NAMALWA (cell line): Measurements from ENCODE around the gene COL9A1.
"Not testable (repeated sequence)": the region's sequence is repeated elsewhere in the genome, so short reads cannot be mapped to it uniquely, and the experiment has no call there.

Experiments used
- DNase-seq: peaks from one replicate; pipeline ENCODE4 v3.0.0-alpha.2; 2015; ENCODE audit warnings: low spot score

Gene COL9A1

DNA sequence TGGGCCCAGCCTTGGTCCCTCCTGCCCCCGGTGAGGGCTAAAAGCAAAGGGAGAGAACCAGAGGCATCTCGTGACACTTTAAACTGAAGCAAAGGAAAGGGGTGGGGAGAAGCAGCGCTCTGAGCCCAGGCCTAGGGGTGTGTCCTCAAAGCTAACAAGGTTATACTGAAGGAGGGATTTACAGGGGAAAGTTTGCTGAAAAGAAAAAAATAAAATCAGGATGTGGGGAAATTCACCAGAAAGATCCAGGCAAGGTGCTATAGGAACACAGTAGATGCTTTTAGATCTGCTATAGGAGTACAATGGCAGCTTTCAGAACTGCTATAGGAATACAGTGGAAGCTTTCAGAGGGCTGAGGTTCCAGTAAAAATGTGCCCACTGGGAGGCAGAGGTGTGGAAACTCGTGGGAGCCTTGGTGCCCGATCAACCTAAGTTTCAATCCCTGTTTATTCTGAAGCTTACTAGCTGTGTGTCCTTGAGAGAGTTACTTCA, at the start of gene COL9A1:
Gene COL9A1 (minus strand): TSS at position 51 of the 492 bp plus-strand sequence. CDS start 160 bp downstream, outside the sequence.
- no peak for DNase-seq

DNA sequence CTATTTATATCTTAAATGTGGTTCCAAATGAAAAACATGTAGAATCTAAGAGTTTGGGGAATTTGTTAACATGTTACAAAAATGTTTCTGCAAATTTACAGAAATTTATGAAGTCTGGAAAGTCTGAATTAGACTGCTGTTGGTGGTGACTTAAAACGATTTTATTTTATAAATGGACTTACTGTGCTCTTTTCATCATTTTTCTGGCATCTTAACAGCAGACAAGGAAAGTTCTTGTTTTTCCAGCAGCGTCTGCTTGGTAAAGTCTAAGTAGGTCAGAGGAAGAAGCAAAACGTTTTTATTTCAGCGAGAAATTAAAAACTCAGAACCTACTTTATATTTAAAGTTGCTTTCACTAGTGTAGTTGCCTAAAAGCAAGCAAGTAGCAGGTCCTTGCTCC, 48.6 kb upstream of the COL9A1 start:
- no peak for DNase-seq

DNA sequence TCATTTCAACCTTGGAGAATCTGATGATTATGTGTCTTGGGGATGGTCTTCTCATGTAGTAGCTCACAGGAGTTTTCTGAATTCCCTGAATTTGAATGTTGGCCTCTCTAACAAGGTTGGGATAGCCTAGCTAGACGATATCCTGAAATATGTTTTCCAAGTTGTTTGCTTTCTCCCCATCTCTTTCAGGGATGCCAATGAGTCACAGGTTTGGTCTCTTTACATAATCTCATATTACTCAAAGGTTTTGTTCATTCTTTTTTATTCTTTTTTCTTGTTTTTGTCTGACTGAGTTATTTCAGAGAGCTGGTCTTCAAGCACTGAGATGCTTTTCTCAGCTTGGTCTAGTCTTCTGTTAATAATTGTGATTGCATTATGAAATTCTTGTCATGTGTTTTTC, 42.7 kb upstream of the COL9A1 start:
- DNase-seq: no peak

DNA sequence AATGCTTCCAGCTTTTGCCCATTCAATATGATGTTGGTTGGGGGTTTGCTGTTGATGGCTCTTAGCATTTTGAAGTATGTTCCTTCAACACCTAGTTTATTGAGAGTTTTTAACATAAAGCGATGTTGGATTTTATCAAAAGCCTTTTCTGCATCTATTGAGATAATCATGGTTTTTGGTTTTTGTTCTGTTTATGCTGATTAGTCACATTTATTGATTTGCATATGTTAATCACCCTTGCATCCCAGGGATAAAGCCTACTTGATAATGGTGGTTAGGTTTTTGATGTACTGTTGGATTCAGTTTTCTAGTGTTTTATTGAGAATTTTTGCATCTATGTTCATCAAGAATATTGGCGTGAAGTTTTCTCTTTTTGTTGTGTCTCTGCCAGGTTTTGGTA, 40.4 kb upstream of the COL9A1 start:
- no peak for DNase-seq

DNA sequence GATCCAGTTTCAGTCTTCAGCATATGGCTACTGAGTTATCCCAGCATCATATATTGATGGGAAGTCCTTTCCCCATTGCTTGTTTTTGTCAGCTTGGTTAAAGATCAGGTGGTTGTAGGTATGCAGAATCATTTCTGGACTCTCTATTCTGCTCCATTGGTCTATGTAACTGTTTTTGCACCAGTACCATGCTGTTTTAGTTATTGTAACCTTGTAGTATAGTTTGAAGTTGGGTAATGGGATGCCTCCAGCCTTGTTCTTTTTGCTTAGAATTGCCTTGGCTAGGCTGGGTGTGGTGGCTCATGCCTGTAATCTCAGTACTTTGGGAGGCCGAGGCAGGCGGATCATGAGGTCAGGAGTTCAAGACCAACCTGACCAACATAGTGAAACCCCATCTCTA, 36.9 kb upstream of the COL9A1 start:
- DNase-seq: not testable (repeated sequence)

DNA sequence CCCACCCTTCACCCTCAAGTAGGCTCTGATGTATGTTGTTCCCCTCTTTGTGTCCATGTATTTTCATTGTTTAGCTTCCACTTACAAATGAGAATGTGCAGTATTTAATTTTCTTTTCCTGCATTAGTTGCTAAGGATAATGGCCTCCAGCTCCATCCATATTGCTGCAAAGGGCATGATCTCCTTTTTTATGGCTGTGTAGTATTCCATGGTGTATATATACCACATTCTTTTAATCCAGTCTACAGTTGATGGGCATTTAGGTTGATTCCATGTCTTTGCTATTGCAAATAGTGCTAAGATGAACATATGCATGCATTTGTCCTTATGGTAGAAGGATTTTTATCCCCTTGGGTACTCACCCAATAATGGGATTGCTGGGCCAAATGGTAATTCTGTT, 35.9 kb upstream of the COL9A1 start:
- no peak for DNase-seq

DNA sequence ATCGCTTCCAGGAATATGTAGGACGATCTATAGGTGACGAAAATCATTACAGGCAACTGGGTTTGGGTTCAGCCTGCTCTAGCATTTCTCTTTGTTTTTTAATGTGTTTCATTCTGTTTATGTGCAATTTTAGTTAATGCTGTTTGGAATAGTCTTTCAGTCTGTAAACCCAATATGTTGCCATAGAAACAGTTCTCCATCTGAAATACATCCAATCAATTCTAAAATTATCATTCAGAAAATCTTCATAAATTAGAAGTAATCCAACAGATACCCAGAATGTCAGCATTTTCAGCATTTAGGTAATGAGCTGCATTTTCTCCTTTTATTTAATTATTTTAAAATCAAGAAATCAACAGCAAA, 34.8 kb upstream of the COL9A1 start:
- no peak for DNase-seq

DNA sequence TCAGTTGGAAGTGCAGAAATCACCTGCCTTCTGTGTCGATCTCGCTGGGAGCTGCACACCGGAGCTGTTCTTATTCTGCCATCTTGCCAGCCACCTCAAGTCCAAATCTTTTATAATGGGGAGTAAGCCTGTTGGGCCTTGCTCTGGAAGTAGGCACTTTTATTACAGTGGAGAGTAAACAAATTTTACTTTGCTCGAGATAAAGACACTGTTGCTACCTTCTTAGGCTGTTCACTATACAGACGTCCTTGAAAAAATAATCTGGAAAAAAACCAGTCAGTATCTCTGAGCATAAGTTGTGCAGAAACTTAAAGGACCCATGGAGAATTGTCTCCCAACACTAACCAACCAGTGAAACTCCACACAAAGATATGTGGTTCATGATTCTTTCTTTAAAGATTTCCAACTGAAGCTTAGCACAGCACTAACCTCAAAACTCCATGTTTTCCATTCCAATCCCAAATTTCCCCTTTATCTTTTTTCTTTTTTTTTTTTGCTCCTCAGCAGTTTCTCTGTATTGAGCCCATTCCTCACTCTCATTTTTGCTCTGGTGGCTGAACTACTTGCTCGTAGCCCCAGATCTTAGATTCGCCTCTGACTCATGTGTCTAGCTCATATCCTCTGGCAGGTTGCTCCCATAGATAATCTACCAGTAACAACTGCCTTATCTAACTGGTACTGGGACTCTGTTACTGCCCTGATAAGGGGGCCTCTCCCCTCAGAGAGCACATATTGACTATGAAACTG, 34.3 kb upstream of the COL9A1 start:
- DNase-seq: no peak

DNA sequence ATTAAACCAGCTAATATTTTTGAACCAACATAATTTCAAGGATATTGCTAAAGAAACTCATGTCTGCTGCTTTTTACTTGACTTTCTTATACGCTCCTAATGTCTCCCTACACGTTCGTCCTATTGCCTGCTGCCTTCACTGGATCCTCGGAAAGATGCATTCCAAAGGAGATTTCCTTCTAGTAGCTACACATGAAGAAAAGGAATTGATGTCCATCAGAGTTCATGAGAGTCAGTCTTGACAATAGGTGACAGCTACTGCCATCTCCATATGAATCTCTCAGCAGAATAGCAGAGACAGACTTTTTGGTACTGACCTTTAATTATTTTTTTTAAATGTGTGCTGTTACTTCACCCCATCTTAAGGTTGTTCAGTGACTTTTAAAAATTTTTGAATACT, 24.2 kb upstream of the COL9A1 start:
- DNase-seq: no peak

DNA sequence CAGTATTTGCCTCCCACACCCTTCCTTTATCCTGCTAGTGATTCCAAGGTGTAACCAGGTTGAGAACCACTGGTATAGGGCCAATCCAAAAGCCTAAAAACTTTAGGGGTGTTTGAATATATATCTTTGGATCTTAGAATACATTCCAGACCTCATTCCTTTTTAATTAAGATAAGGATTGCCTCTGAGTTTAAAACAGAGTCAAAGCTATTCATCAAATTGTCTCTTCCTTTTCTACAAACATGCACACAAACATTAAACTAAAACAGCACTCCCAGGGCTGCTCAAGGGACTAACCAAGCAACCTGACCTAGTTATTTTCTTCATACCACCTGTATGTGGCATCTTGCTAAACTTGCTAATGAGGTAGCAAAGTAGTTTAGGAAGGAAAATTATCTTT, 22.1 kb upstream of the COL9A1 start:
- no peak for DNase-seq

DNA sequence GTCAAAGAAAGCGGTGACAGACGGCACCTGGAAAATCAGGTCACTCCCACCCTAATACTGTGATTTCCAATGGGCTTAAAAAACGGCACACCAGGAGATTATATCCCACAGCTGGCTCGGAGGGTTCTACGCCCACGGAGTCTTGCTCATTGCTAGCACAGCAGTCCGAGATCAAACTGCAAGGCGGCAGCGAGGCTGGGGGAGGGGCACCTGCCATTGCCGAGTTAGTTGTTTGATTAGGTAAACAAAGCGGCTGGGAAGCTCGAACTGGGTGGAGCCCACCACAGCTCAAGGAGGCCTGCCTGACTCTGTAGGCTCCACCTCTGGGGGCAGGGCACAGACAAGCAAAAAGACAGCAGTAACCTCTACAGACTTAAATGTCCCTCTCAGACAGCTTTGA, 14.9 kb upstream of the COL9A1 start:
- not testable (repeated sequence) for DNase-seq

DNA sequence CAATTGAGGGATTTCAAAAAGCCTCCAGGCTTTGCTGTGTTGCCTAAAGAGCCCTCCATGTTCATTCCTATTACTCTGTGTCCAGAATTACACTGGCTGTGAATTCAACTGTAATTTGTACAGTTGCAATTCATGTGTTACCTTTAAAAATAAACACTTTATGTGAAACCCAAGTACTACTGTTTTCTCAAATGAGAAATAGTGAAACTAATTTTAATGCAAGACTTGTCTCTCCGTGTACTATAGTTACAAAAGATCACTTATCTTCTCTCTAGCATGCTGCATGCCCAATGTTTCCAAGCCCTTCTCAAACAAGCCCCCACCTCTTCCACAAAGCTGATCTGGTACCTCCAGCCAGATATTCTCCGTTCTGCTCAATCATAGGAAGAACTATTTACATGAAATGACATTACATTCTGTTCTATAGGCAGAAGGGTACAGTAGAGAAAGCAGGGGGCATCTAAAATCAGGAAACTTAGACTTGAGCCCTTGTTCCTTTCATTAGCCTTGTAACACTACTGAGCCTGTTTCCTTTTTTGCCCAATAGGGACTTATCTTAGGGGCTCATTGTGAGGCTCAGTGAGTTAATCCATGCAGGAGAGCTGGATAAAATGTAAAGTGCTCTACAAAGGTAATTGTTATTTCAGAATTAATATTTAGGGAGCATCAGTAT, 12.3 kb upstream of the COL9A1 start:
- DNase-seq: no peak

DNA sequence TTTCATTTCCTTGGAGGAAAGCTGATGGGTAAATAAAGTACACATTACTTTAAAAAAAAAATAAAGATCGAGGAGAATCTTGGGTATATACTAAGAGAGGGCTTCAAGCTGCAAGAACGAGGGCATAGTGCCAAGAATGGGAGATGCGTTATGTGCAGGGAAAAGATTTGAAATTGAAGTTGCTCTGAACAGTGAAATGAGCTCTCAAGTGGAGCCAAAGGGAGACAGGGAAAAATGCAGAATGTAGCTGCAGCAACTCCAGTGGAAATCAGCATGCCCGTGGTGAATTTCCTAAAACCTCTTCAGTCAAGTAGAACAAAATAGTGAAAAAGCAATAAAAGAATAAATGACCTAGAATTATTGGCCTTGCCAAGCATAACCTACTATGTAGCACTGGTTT, 11.4 kb upstream of the COL9A1 start:
- DNase-seq: no peak

DNA sequence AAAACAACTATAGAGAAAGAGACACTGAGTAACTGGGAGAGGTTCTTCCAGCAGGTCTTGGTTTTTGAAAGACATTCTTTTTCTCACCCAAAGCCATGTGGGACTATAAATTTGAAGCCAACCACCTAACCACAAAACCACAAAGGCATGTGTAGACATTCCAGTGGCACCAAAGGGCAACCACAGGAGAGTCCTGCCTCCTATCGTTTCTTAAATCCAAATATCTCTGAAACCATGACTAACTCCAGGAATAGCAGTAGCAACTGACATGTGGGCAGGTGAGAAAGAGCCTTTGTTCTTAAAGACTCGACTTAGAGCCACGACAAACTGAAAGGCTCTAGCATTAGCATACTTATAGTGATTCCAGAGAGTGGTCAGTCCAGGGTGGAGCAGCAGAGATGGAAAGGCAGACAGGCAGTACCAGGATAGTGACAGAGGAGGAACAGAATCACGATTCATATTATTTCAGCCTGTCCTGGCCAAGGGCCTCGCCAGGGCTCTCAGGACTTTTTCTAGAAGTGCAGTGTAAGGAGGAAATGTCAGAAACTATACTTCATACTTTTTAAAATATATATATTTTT, 9.4 kb upstream of the COL9A1 start:
- DNase-seq: no peak

DNA sequence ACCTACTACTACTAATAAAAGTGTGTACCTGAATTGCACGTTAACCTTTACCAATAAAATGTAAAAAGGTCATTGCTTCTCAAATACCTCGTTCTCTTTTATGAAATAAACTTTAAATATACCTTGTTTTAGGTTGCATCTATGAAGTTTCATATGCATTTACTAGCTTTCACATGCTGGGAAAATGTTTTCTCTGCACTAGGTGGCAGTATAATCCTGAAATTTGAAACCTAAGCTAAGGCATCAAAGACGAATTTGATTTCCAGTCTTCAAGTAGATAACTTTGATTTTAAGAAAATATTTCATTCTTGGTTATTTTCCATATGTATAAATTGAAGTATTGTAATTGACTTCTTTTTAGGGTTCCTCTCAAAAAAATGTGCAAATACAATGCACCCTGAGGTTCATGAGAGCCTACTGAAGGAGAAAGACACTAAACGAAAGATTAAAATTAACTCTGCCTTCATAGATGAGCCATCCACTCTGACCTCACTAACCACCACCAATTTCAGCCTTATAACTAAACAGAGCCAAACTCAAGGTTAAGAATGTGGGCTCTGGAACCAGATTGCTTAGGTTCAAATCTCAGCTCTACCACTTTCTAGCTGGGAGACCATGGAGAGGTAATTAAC, 7.3 kb upstream of the COL9A1 start:
- peak; percentile 73 for DNase-seq

DNA sequence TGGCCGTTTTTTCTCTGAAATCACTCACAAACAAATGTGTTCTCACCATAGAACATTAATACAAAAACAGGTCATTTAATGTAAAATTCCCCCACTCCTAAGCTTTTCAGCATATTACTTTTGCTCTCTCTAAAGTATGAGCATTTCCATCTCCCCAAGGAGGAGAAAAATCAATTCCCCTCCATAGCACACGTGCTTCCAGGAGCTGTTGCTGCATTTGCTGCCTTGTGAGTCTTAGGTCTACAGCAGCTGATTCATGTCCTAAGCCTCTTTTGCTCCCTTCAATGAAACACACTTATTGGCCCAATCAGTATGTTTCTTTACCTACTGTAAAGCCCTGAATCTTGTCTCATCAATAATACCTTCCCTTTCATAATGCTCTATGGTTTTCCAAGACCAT, 6.4 kb upstream of the COL9A1 start:
- DNase-seq: no peak

DNA sequence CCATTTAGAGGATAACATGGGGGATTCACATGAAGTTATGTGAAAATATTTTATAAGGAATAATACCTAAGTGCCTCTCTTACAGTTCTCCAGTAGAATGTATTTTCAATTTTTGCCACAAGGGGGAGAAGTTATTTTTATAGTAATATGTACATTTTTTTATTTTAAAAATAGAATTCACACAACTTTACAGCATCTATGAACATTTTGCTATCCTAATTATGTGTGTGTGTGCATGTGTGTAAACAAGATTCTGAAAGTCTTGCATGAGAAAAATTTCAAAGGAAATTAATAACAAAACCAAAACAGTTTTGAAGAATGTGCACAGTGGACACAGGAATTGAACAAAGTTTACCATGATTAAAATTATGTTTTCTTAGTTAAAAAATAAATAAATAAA, 5.3 kb upstream of the COL9A1 start:
- not testable (repeated sequence) for DNase-seq

DNA sequence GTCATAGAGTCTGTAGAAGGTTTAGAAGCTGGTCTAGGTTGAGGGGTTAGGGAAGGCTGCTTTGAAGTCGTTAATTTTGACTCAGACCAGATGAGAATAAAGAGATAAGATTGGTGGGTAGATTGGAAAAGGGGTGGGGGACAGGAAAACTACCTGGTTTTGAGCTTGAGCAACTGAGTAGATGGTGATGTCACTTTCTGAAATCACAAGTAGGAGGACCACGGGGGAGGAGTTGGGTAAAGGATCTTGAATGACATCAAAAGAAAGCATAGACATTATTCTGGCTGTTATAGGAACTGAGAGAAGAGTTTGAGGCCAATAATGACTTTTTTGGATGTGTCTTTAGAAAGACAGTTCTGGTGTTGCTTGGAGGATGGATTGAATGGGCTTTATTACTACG, 4.1 kb upstream of the COL9A1 start:
- DNase-seq: no peak

DNA sequence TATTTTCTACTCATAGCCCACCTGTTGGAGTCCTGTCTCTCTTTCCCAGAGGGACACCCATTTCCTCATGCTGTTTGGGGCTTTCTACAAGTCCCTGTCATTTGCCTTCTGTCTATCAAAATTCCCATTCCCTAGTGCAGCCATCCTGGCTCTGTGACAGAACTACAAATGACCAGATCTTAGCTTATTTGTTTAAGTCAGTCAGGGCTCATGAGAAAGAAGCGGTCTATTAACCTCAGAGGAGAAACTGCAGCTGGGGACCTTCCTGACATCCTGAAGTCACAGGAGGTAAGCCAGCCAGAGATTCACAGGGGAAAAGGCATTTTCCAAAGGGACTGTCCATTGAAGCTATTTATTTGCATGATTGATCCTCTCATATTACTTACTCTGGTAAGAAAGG, 1.7 kb upstream of the COL9A1 start:
- no peak for DNase-seq

DNA sequence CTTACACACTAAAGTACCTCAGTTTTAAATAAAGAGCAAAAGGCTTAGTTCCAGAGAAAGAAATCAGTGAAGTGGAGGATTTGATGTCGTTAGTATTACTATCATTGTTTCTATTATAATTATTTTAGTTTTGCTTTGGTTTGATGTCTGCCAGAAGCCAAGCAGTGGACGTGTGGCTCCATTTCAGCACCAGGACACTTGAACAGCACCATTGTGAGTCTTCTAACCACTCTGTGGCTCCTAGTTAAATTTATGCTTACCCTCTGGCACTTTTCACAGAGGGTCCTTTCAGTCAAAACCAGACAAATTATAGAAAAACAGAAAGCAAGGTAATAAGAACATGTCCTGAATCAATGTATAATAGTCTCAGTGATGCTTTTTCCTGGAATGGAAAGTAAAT, 3.4 kb downstream of the COL9A1 start:
- peak; percentile 41 for DNase-seq

DNA sequence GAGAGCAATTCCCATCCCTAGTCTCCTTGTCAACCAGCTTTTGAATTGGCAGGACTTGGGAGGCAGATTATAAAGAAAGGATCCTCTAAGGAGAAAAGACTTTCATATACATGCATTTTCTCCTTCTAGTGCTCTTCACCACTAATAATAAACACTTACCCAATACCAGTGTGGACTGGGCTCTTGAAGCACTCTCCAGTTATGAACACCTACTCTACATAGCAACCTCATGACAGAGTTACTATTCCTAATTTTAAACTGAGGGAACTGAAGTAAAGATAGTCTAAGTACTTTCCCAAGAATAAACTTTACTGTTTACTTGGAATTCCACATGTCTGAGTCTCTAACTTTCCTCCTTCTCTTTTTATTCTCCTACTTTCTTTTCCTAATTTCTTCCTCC, 4.8 kb downstream of the COL9A1 start:
- DNase-seq: no peak

DNA sequence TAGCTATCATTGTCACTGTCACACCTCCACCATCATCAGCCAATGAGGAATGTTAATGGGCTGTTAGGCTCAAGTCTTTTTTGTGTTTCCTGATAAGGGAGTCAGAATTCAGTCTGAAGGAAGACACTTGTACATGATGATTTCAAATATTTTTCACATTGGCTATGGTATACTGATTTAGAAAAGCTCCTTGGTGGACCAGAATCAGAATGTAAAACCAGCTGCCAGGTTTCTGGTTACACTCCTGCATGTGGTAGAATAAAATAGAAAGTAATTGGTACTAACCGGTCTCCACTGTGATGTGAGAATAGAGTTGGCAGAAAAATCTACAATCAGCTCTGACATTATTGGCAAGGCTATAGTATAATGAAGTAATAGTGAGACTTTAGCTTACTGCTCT, 10.7 kb downstream of the COL9A1 start:
- DNase-seq: no peak

DNA sequence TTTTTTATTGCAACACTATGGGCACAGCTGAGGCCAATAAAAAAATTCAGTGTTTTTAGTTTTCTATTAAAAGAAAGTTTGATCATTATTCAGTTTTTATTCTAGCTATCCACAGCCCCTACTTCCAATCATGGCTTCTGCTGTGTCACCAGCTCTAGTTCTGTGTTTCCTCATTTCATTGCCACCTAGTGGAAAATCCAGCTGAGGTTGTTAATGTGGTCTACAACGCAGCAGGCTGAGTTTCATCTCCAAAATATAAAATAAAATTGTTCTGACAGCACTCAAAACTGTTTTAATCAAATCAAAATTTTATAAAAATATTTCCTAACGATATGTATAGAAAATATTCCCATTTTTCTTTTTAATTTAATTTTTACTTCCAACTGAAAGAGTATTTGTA, 13.6 kb downstream of the COL9A1 start:
- DNase-seq: peak; percentile 20
